HL-60 (cell line): ENCODE measurements around the gene EXOC3L2.
A peak's percentile ranks its signal among the peaks of the same experiment; 100 is the strongest.

ENCODE experiments used
- DNase-seq, 2 experiments: peaks; one replicate each; pipeline ENCODE4 v3.0.0-alpha.2; 2010 to 2020; ENCODE audit warnings: low read depth in 1 of 2, low spot score in 1 of 2
- H3K27ac ChIP-seq: fragments of 250-450 bp; sonication (Bioruptor Pico); replicated peaks from 2 replicates; pipeline ENCODE4 v1.5.1; 2020; ENCODE audit warnings: mild to moderate bottlenecking, moderate library complexity
- H3K27me3 ChIP-seq: fragments of 250-450 bp; sonication (Bioruptor Pico); 2 replicates; pipeline ENCODE4 v1.5.1; 2021; ENCODE audit warnings: mild to moderate bottlenecking, moderate library complexity; ENCODE audit not compliant: insufficient read depth, poor library complexity, severe bottlenecking
- H3K4me3 ChIP-seq: replicated peaks from 2 replicates; pipeline ENCODE4 v1.5.1; 2011; ENCODE audit warnings: mild to moderate bottlenecking, control low read depth, low read length; ENCODE audit not compliant: insufficient read depth
- CTCF ChIP-seq: IDR thresholded peaks from one replicate; pipeline ENCODE4 v1.5.1; 2011; ENCODE audit warnings: low read length, control low read depth, inconsistent platforms; ENCODE audit not compliant: insufficient read depth
- GABPA ChIP-seq: IDR thresholded peaks from 2 replicates; pipeline ENCODE4 v1.6.1; 2012; ENCODE audit warnings: low read depth
- POLR2AphosphoS5 ChIP-seq: IDR thresholded peaks from 2 replicates; pipeline ENCODE4 v1.6.1; 2012; ENCODE audit warnings: low read depth
- REST ChIP-seq: IDR thresholded peaks from 2 replicates; pipeline ENCODE4 v1.6.1; 2012; ENCODE audit warnings: low read depth; ENCODE audit not compliant: insufficient replicate concordance
- SPI1 ChIP-seq: IDR thresholded peaks from 2 replicates; pipeline ENCODE4 v1.6.1; 2012; ENCODE audit warnings: low read depth, mild to moderate bottlenecking, borderline replicate concordance

The EXOC3L2 gene

GRCh38 chr19:45184115-45184514 lies 61.1 kb downstream of the EXOC3L2 start:
- Histone ChIP-seq H3K4me3 (no peak overlapping the region), H3K27me3 (no peaks in the 10 kb centered on the region), H3K27ac (no peak overlapping the region)
- no peak for DNase-seq
- no peak for TF ChIP-seq POLR2AphosphoS5
- TF ChIP-seq CTCF, result no peak
- peak; percentile 53 for TF ChIP-seq SPI1
- TF ChIP-seq REST, result no peak

- no peak for DNase-seq
- TF ChIP-seq GABPA (no peak), CTCF (no peak), SPI1 (peak; percentile 33; the same call in 1 of the 2 replicates)
- Histone ChIP-seq H3K4me3 (no peak overlapping the region), H3K27ac (no peak overlapping the region), H3K27me3 (no peaks in the 10 kb centered on the region)
These were observed 62.4 kb downstream of the EXOC3L2 start for GRCh38 chr19:45182758-45183157.

GRCh38 chr19:45180936-45181335 lies 64.3 kb downstream of the EXOC3L2 start:
- no peak overlapping the region for H3K27ac ChIP-seq
- H3K4me3 ChIP-seq, result no peak overlapping the region
- H3K27me3 ChIP-seq, result no peaks in the 10 kb centered on the region
- TF ChIP-seq SPI1, result no peak
- TF ChIP-seq CTCF, result no peak
- no peak for TF ChIP-seq REST
- no peak for DNase-seq

- peak overlapping the region; percentile 49; the same call in 1 of the 2 replicates for H3K27ac ChIP-seq
- peak overlapping the region; percentile 94 for H3K4me3 ChIP-seq
- TF ChIP-seq REST (no peak), GABPA (no peak), SPI1 (no peak), CTCF (no peak), POLR2AphosphoS5 (no peak)
- no peaks in the 10 kb centered on the region for H3K27me3 ChIP-seq
- DNase-seq, result no peak
These were observed 65.3 kb downstream of the EXOC3L2 start for GRCh38 chr19:45179892-45180370.
